Kidney tubule cell (primary cell): ENCODE results near the gene ATXN7L2.

ENCODE experiments used
- DNase-seq: peaks from one replicate; pipeline ENCODE4 v3.0.0-alpha.2; 2018; ENCODE audit warnings: low spot score

The ATXN7L2 gene

GRCh38 chr1:109477821-109478220 is 5.9 kb upstream of the ATXN7L2 start:
- no peak for DNase-seq

- peak; percentile 28 for DNase-seq
These were observed 4.9 kb upstream of the ATXN7L2 start for GRCh38 chr1:109478806-109479205.

GRCh38 chr1:109479311-109479710 is 4.4 kb upstream of the ATXN7L2 start:
- no peak for DNase-seq

GRCh38 chr1:109479901-109480300 is 3.8 kb upstream of the ATXN7L2 start:
- DNase-seq: no peak

GRCh38 chr1:109481646-109482045 is 2.1 kb upstream of the ATXN7L2 start:
- DNase-seq: no peak

GRCh38 chr1:109482242-109482641 is 1.5 kb upstream of the ATXN7L2 start:
- no peak for DNase-seq

- DNase-seq: no peak
These were observed 674 bp upstream of the ATXN7L2 start for GRCh38 chr1:109482791-109483671.

- no peak for DNase-seq
These were observed 842 bp downstream of the ATXN7L2 start for GRCh38 chr1:109484519-109484975.

- no peak for DNase-seq
These were observed 1.3 kb downstream of the ATXN7L2 start for GRCh38 chr1:109485001-109485400.

GRCh38 chr1:109487261-109487660 is 3.6 kb downstream of the ATXN7L2 start:
- no peak for DNase-seq

GRCh38 chr1:109488201-109488600 is 4.5 kb downstream of the ATXN7L2 start:
- no peak for DNase-seq

- no peak for DNase-seq
These were observed 5.0 kb downstream of the ATXN7L2 start for GRCh38 chr1:109488696-109489095.

- DNase-seq: peak; percentile 64
These were observed 6.6 kb downstream of the ATXN7L2 start for GRCh38 chr1:109490029-109490933.

- DNase-seq: no peak
These were observed 7.2 kb downstream of the ATXN7L2 start for GRCh38 chr1:109490934-109491302.

- DNase-seq: no peak
These were observed 7.7 kb downstream of the ATXN7L2 start for GRCh38 chr1:109491372-109491771.

GRCh38 chr1:109492779-109493178 is 9.1 kb downstream of the ATXN7L2 start:
- no peak for DNase-seq

GRCh38 chr1:109493227-109493626 is 9.5 kb downstream of the ATXN7L2 start:
- DNase-seq: no peak

- DNase-seq: peak; percentile 89
These were observed 10.3 kb downstream of the ATXN7L2 start, which contains the start of gene CYB561D1 for GRCh38 chr1:109493805-109494539. Gene CYB561D1 (plus strand): TSS chr1:109494094. CDS start chr1:109494140, 46 bp downstream.

- DNase-seq: no peak
These were observed 12.0 kb downstream of the ATXN7L2 start for GRCh38 chr1:109495738-109496137.

- DNase-seq: no peak
These were observed 13.9 kb downstream of the ATXN7L2 start for GRCh38 chr1:109497449-109498160.

- peak; percentile 50 for DNase-seq
These were observed 14.6 kb downstream of the ATXN7L2 start for GRCh38 chr1:109498161-109498801.
